GM13977 (cell line): ENCODE measurements around the gene SMYD3.

Experiments used
- DNase-seq: peaks from one replicate; pipeline ENCODE4 v3.0.0; 2012; ENCODE audit warnings: low spot score
- CTCF ChIP-seq: IDR thresholded peaks from 2 replicates; pipeline ENCODE4 v1.5.1; 2012; ENCODE audit warnings: mild to moderate bottlenecking, control low read depth; ENCODE audit not compliant: insufficient read depth; ENCODE audit errors: extremely low read depth, missing control alignments
- in situ Hi-C: fragments of 300-500 bp; cut with MboI; formaldehyde crosslinking; loops from one replicate; pipeline ENCODE4 v1.12.0; 2022; ENCODE audit warnings: low sequenced_read_pairs, low pct_unique_long_range_greater_than_20kb, mixed read lengths, inconsistent platforms; ENCODE audit not compliant: unreplicated experiment

SMYD3 gene

GRCh38 chr1:246008363-246008831, 498.7 kb downstream of the SMYD3 start:
- no peak for DNase-seq
- in situ Hi-C loops = loop anchor here (10.0 to 25.0 kb wide), 2 partner anchors 279 to 446 kb away; no protein-coding TSS in a partner anchor
- no peak for TF ChIP-seq CTCF

GRCh38 chr1:246005067-246005466, 502.0 kb downstream of the SMYD3 start:
- TF ChIP-seq CTCF = no peak
- in situ Hi-C loops = loop anchor here (10.0 to 25.0 kb wide), 2 partner anchors 282 to 450 kb away; no protein-coding TSS in a partner anchor
- DNase-seq = no peak

GRCh38 chr1:246004301-246004700, 502.8 kb downstream of the SMYD3 start:
- no peak for DNase-seq
- in situ Hi-C loops = loop anchor here (5.0 to 25.0 kb wide), 3 partner anchors 283 to 852 kb away; partner anchors contain the start of gene KIF26B
- TF ChIP-seq CTCF = no peak

- no peak for TF ChIP-seq CTCF
- in situ Hi-C loops = loop anchor here (5.0 to 25.0 kb wide), 3 partner anchors 284 to 851 kb away; partner anchors contain the start of gene KIF26B
- DNase-seq = no peak
Observed at GRCh38 chr1:246003442-246003730, 503.7 kb downstream of the SMYD3 start.

GRCh38 chr1:246002725-246003441, 504.2 kb downstream of the SMYD3 start:
- peak; percentile 82 for TF ChIP-seq CTCF
- DNase-seq = peak; percentile 78
- in situ Hi-C loops = loop anchor here (5.0 to 25.0 kb wide), 3 partner anchors 284 to 851 kb away; partner anchors contain the start of gene KIF26B

- in situ Hi-C loops = loop anchor here (5.0 to 25.0 kb wide), 3 partner anchors 285 to 850 kb away; partner anchors contain the start of gene KIF26B
- no peak for TF ChIP-seq CTCF
- no peak for DNase-seq
Observed at GRCh38 chr1:246001837-246002230, 505.2 kb downstream of the SMYD3 start.
